IMR-90 (cell line): ENCODE data around the gene WBP11.

Experiments
- CEBPB ChIP-seq: IDR thresholded peaks from 2 replicates; pipeline ENCODE4 v1.6.1; 2012; ENCODE audit warnings: low read depth, low read length, improper control_type of control experiment
- MAZ ChIP-seq: IDR thresholded peaks from 2 replicates; pipeline ENCODE4 v1.6.1; 2012; ENCODE audit warnings: low read depth, mild to moderate bottlenecking, low read length, improper control_type of control experiment, moderate library complexity, borderline replicate concordance
- MXI1 ChIP-seq: IDR thresholded peaks from 2 replicates; pipeline ENCODE4 v1.6.1; 2012; ENCODE audit warnings: low read depth, mild to moderate bottlenecking, low read length, moderate library complexity, borderline replicate concordance
- POLR2A ChIP-seq: IDR thresholded peaks from 2 replicates; pipeline ENCODE4 v1.6.1; 2012; ENCODE audit warnings: mild to moderate bottlenecking, low read depth, low read length
- RAD21 ChIP-seq: IDR thresholded peaks from 2 replicates; pipeline ENCODE4 v1.6.1; 2012; ENCODE audit warnings: low read length, improper control_type of control experiment
- RFX5 ChIP-seq: IDR thresholded peaks from 2 replicates; pipeline ENCODE4 v1.8.0; 2012; ENCODE audit warnings: low read depth, mild to moderate bottlenecking, low read length, moderate library complexity
- SMC3 ChIP-seq: fragments of 150-350 bp; IDR thresholded peaks from 2 replicates; pipeline ENCODE4 v1.6.1; 2016; ENCODE audit warnings: low read depth, mild to moderate bottlenecking, antibody characterized with exemption, low read length, moderate library complexity
- TF ChIP-seq, protein P1 (sequence below): conservative IDR thresholded peaks from 2 replicates; pipeline ENCODE4 v1.5.1; 2012; ENCODE audit warnings: mild to moderate bottlenecking, low read depth, low read length, improper control_type of control experiment
- TF ChIP-seq, protein P2 (sequence below): fragments of 150-350 bp; IDR thresholded peaks from 2 replicates; pipeline ENCODE4 v1.6.1; 2017; ENCODE audit warnings: mild to moderate bottlenecking, antibody characterized with exemption, low read length, low read depth

DNA sequence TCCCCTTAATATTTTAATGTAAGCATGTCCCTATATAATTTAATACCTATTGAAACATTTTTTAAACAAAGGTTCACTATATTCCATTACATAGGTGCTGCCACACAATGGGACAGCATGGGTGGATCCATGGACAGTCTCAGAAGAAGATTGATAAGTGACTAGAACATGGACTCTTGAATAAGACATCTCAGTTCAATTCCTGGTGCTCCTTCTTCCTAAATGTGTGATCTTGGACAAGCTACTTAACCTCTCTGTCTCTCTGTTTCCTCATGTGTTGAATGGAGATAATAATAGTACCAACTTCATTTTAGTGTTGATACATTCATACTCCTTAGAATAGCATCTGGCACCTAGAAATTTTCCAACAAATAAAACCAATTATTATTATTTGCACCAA, 41.1 kb upstream of the WBP11 start:
- TF ChIP-seq POLR2A (no peak), CEBPB (no peak), MXI1 (no peak), MAZ (no peak), RAD21 (no peak), RFX5 (no peak), SMC3 (no peak)
- TF ChIP-seq, protein P1, sequence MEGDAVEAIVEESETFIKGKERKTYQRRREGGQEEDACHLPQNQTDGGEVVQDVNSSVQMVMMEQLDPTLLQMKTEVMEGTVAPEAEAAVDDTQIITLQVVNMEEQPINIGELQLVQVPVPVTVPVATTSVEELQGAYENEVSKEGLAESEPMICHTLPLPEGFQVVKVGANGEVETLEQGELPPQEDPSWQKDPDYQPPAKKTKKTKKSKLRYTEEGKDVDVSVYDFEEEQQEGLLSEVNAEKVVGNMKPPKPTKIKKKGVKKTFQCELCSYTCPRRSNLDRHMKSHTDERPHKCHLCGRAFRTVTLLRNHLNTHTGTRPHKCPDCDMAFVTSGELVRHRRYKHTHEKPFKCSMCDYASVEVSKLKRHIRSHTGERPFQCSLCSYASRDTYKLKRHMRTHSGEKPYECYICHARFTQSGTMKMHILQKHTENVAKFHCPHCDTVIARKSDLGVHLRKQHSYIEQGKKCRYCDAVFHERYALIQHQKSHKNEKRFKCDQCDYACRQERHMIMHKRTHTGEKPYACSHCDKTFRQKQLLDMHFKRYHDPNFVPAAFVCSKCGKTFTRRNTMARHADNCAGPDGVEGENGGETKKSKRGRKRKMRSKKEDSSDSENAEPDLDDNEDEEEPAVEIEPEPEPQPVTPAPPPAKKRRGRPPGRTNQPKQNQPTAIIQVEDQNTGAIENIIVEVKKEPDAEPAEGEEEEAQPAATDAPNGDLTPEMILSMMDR: no peak
- TF ChIP-seq, protein P2, sequence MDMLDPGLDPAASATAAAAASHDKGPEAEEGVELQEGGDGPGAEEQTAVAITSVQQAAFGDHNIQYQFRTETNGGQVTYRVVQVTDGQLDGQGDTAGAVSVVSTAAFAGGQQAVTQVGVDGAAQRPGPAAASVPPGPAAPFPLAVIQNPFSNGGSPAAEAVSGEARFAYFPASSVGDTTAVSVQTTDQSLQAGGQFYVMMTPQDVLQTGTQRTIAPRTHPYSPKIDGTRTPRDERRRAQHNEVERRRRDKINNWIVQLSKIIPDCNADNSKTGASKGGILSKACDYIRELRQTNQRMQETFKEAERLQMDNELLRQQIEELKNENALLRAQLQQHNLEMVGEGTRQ: no peak
